HepG2 (cell line): ENCODE results near the gene HYAL1. TPM values are rescaled to one million over a fixed set of nuclear protein-coding genes. Genes with fewer than 3 reads are reported as not detected.

Experiments
- CBX5 ChIP-seq: sonication (generic); formaldehyde crosslinking; IDR thresholded peaks from 2 replicates; pipeline ENCODE4 v1.4.0; 2020; ENCODE audit warnings: missing genetic modification reagents, borderline replicate concordance
- EED ChIP-seq: sonication (generic); formaldehyde crosslinking; IDR thresholded peaks from 2 replicates; pipeline ENCODE4 v1.5.0; 2020; ENCODE audit warnings: mild to moderate bottlenecking, missing genetic modification reagents
- ELF3 ChIP-seq: IDR thresholded peaks from 2 replicates; pipeline ENCODE4 v1.6.1; 2016; ENCODE audit warnings: missing genetic modification reagents, missing compliant biosample characterization
- GABPA ChIP-seq, 2 experiments: IDR thresholded peaks; 2 replicates each; pipeline ENCODE4 v1.6.1; 2011 to 2016; ENCODE audit warnings: low read depth in 2 of 2, low read length in 1 of 2, missing biosample characterization in 1 of 2, missing genetic modification characterization in 1 of 2
- KDM2A ChIP-seq: sonication (generic); formaldehyde crosslinking; IDR thresholded peaks from 2 replicates; pipeline ENCODE4 v1.4.0; 2020; ENCODE audit warnings: low read depth, missing genetic modification reagents, borderline replicate concordance
- KLF12 ChIP-seq: sonication (generic); formaldehyde crosslinking; IDR thresholded peaks from 2 replicates; pipeline ENCODE4 v1.4.0; 2020; ENCODE audit warnings: missing genetic modification reagents, borderline replicate concordance
- NCOA2 ChIP-seq: sonication (generic); formaldehyde crosslinking; IDR thresholded peaks from 2 replicates; pipeline ENCODE4 v1.8.0; 2022; ENCODE audit warnings: inconsistent platforms
- PAF1 ChIP-seq: IDR thresholded peaks from 2 replicates; pipeline ENCODE4 v1.6.1; 2016; ENCODE audit warnings: missing genetic modification reagents, missing compliant biosample characterization
- SOX6 ChIP-seq, 2 experiments: fragments of 450-650 bp in 1 of 2; sonication (generic) in 1 of 2; formaldehyde crosslinking in 1 of 2; IDR thresholded peaks; 2 replicates each; pipeline versions ENCODE4 v1.4.0 to v1.6.1; 2017 to 2020; ENCODE audit warnings: antibody characterized with exemption in 1 of 2, mild to moderate bottlenecking in 1 of 2, missing genetic modification reagents in 1 of 2
- TMF1 ChIP-seq: sonication (generic); formaldehyde crosslinking; IDR thresholded peaks from 2 replicates; pipeline ENCODE4 v1.8.1; 2022; ENCODE audit warnings: low read depth, missing genetic modification reagents
- ZFP1 ChIP-seq: IDR thresholded peaks from 2 replicates; pipeline ENCODE4 v1.6.1; 2016
- ZNF549 ChIP-seq: sonication (generic); formaldehyde crosslinking; IDR thresholded peaks from 2 replicates; pipeline ENCODE4 v1.5.0; 2020; ENCODE audit warnings: missing genetic modification reagents
- ZNF564 ChIP-seq: sonication (generic); formaldehyde crosslinking; IDR thresholded peaks from 2 replicates; pipeline ENCODE4 v1.8.1; 2023; ENCODE audit warnings: mild to moderate bottlenecking, missing genetic modification reagents
- ZNF7 ChIP-seq: IDR thresholded peaks from 2 replicates; pipeline ENCODE4 v1.6.1; 2016; ENCODE audit warnings: missing biosample characterization, missing genetic modification reagents
- ZNF776 ChIP-seq: sonication (generic); formaldehyde crosslinking; IDR thresholded peaks from 2 replicates; pipeline ENCODE4 v1.4.0; 2020; ENCODE audit warnings: mild to moderate bottlenecking, missing genetic modification reagents
- polyA plus RNA-seq, 8 experiments: library from polyadenylated mRNA; depleted of rRNA in 3 of 8; stranded (reverse) in 7 of 8; unstranded in 1 of 8; fragments of >200 nt; fragmentation: Illumina TruSeq in 4 of 8; extraction: Trizol in 4 of 8; gene quantifications; 2 replicates each; pipeline versions ENCODE4 v1.2.1 to v1.2.3, GENCODE V29; 2011 to 2016; ENCODE audit warnings: low read depth in 4 of 8, missing spikeins in 1 of 8, mixed read lengths in 1 of 8; ENCODE audit not compliant: insufficient read depth in 1 of 8
- total RNA-seq, 5 experiments: library from RNA; depleted of rRNA; stranded (reverse); fragments of >200 nt; fragmentation: Illumina TruSeq; extraction: Trizol; gene quantifications; 2 replicates each; pipeline ENCODE4 v1.2.3, GENCODE V29; 2016; ENCODE audit warnings: low read depth in 1 of 5
- TF ChIP-seq, protein P1 (sequence below): IDR thresholded peaks from 2 replicates; pipeline ENCODE4 v1.6.1; 2016; ENCODE audit warnings: missing biosample characterization, missing genetic modification reagents, low read depth
- TF ChIP-seq, protein P2 (sequence below): sonication (generic); formaldehyde crosslinking; IDR thresholded peaks from 2 replicates; pipeline ENCODE4 v1.4.0; 2020; ENCODE audit warnings: missing genetic modification reagents, borderline replicate concordance
- TF ChIP-seq, protein P3 (sequence below): sonication (generic); formaldehyde crosslinking; IDR thresholded peaks from 2 replicates; pipeline ENCODE4 v1.4.0; 2020; ENCODE audit warnings: missing genetic modification reagents, low read depth, mild to moderate bottlenecking, borderline replicate concordance
- TF ChIP-seq, protein P4 (sequence below): sonication (generic); formaldehyde crosslinking; conservative IDR thresholded peaks from 2 replicates; pipeline ENCODE4 v1.4.0; 2020; ENCODE audit warnings: missing genetic modification reagents

Gene HYAL1
- total and polyA plus RNA-seq, 2 of the 13 experiments (the other 11 are each of a cell fraction or from before 2014, with no cell fraction given) = 76.5 to 193 TPM

DNA sequence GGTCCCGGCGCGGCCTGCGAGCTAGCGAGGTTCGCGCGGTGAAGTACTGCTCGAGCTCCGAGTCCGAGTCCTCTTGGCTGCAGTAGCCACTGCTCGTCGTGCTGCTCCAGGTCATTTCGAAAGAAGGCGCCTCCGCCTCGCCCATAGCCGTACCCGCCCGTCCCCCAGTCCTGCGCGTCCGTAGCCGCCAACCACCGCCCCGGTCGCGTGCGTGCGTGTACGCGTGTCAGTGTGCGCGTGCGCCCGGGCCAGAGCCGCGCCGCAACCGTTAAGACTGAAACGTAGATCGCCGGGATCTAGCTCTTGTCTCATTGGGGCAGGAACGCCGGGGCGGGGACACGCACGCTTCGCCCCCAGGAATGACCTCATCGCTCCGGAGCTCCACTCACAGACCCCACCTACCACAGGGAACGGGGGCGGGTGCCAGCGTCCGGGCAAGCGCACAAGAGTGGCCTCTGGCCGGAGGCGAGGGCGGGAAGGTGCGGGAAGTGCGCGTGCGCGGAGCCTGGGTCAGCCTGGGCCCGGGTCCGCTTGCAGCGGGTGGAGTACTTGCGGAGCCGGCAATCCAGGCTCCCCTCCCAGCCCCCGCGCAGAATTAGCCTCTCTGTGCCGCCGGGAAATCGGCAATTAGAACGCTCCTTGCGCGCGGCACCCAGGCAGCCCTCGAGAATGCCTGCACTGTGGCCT lies 33.9 kb upstream of the HYAL1 start (continued):
- TF ChIP-seq GABPA (IDR thresholded peaks at IDR 0.05; ENCODE audit: low read depth, low read length) (no peak), GABPA (CRISPR knock-in tag; IDR thresholded peaks at IDR 0.05; ENCODE audit: low read depth) (peak; percentile 27; the same call in 1 of the 2 replicates), ZNF7 (no peak), ZNF776 (peak; percentile 94), KLF12 (peak; percentile 83; the same call in 1 of the 2 replicates), NCOA2 (CRISPR knock-in tag) (no peak), EED (CRISPR knock-in tag) (no peak), ZNF549 (CRISPR knock-in tag) (no peak), CBX5 (CRISPR knock-in tag) (no peak; the same call in 1 of the 2 replicates), KDM2A (CRISPR knock-in tag) (peak; percentile 49; the same call in 1 of the 2 replicates), SOX6 (IDR thresholded peaks at IDR 0.05) (no peak), SOX6 (CRISPR knock-in tag; IDR thresholded peaks at IDR 0.05) (peak; percentile 66; the same call in 1 of the 2 replicates), ZNF564 (peak; percentile 87; the same call in 1 of the 2 replicates), PAF1 (no peak), ELF3 (peak; percentile 55), TMF1 (peak; percentile 91), ZFP1 (0 out of 2 replicates have a peak, but pooled peaks have one; percentile 14)
- TF ChIP-seq, protein P1, sequence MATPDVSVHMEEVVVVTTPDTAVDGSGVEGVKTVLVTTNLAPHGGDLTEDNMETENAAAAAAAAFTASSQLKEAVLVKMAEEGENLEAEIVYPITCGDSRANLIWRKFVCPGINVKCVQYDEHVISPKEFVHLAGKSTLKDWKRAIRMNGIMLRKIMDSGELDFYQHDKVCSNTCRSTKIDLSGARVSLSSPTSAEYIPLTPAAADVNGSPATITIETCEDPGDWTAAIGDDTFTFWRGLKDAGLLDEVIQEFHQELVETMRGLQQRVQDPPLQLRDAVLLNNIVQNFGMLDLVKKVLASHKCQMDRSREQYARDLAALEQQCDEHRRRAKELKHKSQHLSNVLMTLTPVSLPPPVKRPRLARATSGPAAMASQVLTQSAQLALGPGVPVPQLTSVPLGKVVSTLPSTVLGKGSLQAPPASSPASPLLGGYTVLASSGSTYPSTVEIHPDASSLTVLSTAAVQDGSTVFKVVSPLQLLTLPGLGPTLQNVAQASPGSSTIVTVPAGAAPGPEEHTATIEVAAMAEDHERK (CRISPR knock-in tag) = peak; percentile 86
- TF ChIP-seq, protein P2, sequence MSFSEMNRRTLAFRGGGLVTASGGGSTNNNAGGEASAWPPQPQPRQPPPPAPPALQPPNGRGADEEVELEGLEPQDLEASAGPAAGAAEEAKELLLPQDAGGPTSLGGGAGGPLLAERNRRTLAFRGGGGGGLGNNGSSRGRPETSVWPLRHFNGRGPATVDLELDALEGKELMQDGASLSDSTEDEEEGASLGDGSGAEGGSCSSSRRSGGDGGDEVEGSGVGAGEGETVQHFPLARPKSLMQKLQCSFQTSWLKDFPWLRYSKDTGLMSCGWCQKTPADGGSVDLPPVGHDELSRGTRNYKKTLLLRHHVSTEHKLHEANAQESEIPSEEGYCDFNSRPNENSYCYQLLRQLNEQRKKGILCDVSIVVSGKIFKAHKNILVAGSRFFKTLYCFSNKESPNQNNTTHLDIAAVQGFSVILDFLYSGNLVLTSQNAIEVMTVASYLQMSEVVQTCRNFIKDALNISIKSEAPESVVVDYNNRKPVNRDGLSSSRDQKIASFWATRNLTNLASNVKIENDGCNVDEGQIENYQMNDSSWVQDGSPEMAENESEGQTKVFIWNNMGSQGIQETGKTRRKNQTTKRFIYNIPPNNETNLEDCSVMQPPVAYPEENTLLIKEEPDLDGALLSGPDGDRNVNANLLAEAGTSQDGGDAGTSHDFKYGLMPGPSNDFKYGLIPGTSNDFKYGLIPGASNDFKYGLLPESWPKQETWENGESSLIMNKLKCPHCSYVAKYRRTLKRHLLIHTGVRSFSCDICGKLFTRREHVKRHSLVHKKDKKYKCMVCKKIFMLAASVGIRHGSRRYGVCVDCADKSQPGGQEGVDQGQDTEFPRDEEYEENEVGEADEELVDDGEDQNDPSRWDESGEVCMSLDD (CRISPR knock-in tag) = peak; percentile 62; the same call in 1 of the 2 replicates
- TF ChIP-seq, protein P3, sequence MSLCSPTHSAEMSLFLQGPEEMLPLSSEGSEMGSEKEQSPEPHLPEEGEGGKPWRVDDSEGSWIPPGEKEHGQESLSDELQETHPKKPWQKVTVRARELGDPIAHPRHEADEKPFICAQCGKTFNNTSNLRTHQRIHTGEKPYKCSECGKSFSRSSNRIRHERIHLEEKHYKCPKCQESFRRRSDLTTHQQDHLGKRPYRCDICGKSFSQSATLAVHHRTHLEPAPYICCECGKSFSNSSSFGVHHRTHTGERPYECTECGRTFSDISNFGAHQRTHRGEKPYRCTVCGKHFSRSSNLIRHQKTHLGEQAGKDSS (CRISPR knock-in tag) = 0 out of 2 replicates have a peak, but pooled peaks have one; percentile 73
- TF ChIP-seq, protein P4, sequence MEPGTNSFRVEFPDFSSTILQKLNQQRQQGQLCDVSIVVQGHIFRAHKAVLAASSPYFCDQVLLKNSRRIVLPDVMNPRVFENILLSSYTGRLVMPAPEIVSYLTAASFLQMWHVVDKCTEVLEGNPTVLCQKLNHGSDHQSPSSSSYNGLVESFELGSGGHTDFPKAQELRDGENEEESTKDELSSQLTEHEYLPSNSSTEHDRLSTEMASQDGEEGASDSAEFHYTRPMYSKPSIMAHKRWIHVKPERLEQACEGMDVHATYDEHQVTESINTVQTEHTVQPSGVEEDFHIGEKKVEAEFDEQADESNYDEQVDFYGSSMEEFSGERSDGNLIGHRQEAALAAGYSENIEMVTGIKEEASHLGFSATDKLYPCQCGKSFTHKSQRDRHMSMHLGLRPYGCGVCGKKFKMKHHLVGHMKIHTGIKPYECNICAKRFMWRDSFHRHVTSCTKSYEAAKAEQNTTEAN (CRISPR knock-in tag) = peak; percentile 71; the same call in 1 of the 2 replicates
